ENCODE results near the gene GPRIN2.
A peak's percentile ranks its signal among the peaks of the same experiment; 100 is the strongest.

- TF ChIP-seq CTCF (IDR thresholded peaks at IDR 0.05) = no peak
- TF ChIP-seq POLR2A (IDR thresholded peaks at IDR 0.05) = peak in 1 of 4 donors; percentile 36
- peak; percentile 44 to 47 for TF ChIP-seq POLR2AphosphoS5 (IDR thresholded peaks at IDR 0.05)
- TF ChIP-seq EP300 (IDR thresholded peaks at IDR 0.05) = no peak
Measured at GRCh38 chr10:46546591-46547540, 9.6 kb downstream of the GPRIN2 start.
